GM19468 (cell line): Measurements from ENCODE around the gene EGR1.

Experiments
- ATAC-seq: cut with Tn5 transposase; IDR thresholded peaks from one replicate; pipeline ENCODE4 v1.9.1; 2021; ENCODE audit warnings: mild to moderate bottlenecking, moderate library complexity, moderate number of reproducible peaks; ENCODE audit not compliant: unreplicated experiment; ENCODE audit errors: extremely low read depth

Gene EGR1

GRCh38 chr5:138465261-138466124 lies at the start of gene EGR1:
EGR1 (plus strand) TSS chr5:138465479; CDS start chr5:138465762, 283 bp downstream.
- ATAC-seq = peak; percentile 21

GRCh38 chr5:138418444-138418843 lies 46.8 kb upstream of the EGR1 start:
- no peak for ATAC-seq

GRCh38 chr5:138425079-138425478 lies 40.2 kb upstream of the EGR1 start:
- ATAC-seq = no peak

- no peak for ATAC-seq
Observed at GRCh38 chr5:138435943-138436342, 29.3 kb upstream of the EGR1 start.

GRCh38 chr5:138438003-138438723 lies 27.1 kb upstream of the EGR1 start:
- no peak for ATAC-seq

GRCh38 chr5:138438724-138439476 lies 26.4 kb upstream of the EGR1 start, which contains the start of gene REEP2:
REEP2 (plus strand) TSS chr5:138439057; CDS start chr5:138439209, 152 bp downstream.
- ATAC-seq = peak; percentile 42

GRCh38 chr5:138439477-138440158 lies 25.7 kb upstream of the EGR1 start:
- ATAC-seq = no peak

GRCh38 chr5:138440159-138441073 lies 24.9 kb upstream of the EGR1 start:
- no peak for ATAC-seq

GRCh38 chr5:138441221-138441620 lies 24.1 kb upstream of the EGR1 start:
- ATAC-seq = no peak

- no peak for ATAC-seq
Observed at GRCh38 chr5:138444078-138444773, 21.1 kb upstream of the EGR1 start.

- ATAC-seq = no peak
Observed at GRCh38 chr5:138444774-138445546, 20.3 kb upstream of the EGR1 start.

GRCh38 chr5:138445547-138446271 lies 19.6 kb upstream of the EGR1 start:
- no peak for ATAC-seq

- no peak for ATAC-seq
Observed at GRCh38 chr5:138448070-138448469, 17.2 kb upstream of the EGR1 start.

- no peak for ATAC-seq
Observed at GRCh38 chr5:138448481-138449398, 16.5 kb upstream of the EGR1 start.

GRCh38 chr5:138449501-138450239 lies 15.6 kb upstream of the EGR1 start:
- ATAC-seq = no peak
